GDM1 (cell line): ENCODE results near the gene IL32.

Experiments
- DNase-seq: peaks from one replicate; lab custom pipeline; 2025; lab: John Stamatoyannopoulos, UW

Gene IL32

GRCh38 chr16:3065069-3065741 is at the start of gene IL32:
Gene IL32, plus strand, starts transcription at chr16:3065640. Its CDS starts 172 bp downstream, at chr16:3065812.
- no peak for DNase-seq

- DNase-seq = no peak
Observed at GRCh38 chr16:3015865-3016521, 49.4 kb upstream of the IL32 start.

GRCh38 chr16:3017344-3017743 is 48.1 kb upstream of the IL32 start:
- DNase-seq = no peak

GRCh38 chr16:3017794-3018506 is 47.5 kb upstream of the IL32 start, which contains the start of gene CLDN6:
Gene CLDN6, minus strand, starts transcription at chr16:3018183. Its CDS starts 2,162 bp downstream, at chr16:3016021.
- DNase-seq = no peak

- DNase-seq = no peak
Observed at GRCh38 chr16:3019594-3020246, 45.7 kb upstream of the IL32 start.

GRCh38 chr16:3020247-3020603 is 45.2 kb upstream of the IL32 start, which contains the start of gene TNFRSF12A:
Gene TNFRSF12A, plus strand, starts transcription at chr16:3020368. Its CDS starts 30 bp downstream, at chr16:3020398.
- DNase-seq = peak; percentile 76

- DNase-seq = no peak
Observed at GRCh38 chr16:3020604-3021448, 44.6 kb upstream of the IL32 start.

GRCh38 chr16:3021449-3022207 is 43.8 kb upstream of the IL32 start:
- peak; percentile 53 for DNase-seq

- DNase-seq = no peak
Observed at GRCh38 chr16:3022208-3022683, 43.2 kb upstream of the IL32 start.

GRCh38 chr16:3022684-3023414 is 42.6 kb upstream of the IL32 start:
- DNase-seq = peak; percentile 14

GRCh38 chr16:3023415-3023668 is 42.1 kb upstream of the IL32 start:
- no peak for DNase-seq

GRCh38 chr16:3023669-3024478 is 41.6 kb upstream of the IL32 start, which contains the start of the genes HCFC1R1 and THOC6:
Gene HCFC1R1, minus strand, starts transcription at chr16:3023942. Its CDS starts 1 bp downstream, at chr16:3023941.
Gene THOC6, plus strand, starts transcription at chr16:3024035. Its CDS starts 292 bp downstream, at chr16:3024327.
- peak; percentile 96 for DNase-seq

GRCh38 chr16:3025032-3026002 is 40.1 kb upstream of the IL32 start:
- DNase-seq = no peak

GRCh38 chr16:3026003-3026378 is 39.4 kb upstream of the IL32 start:
- DNase-seq = no peak

- no peak for DNase-seq
Observed at GRCh38 chr16:3026609-3027488, 38.6 kb upstream of the IL32 start.

- no peak for DNase-seq
Observed at GRCh38 chr16:3027489-3027795, 38.0 kb upstream of the IL32 start.
